SK-N-SH treated with all-trans-retinoic acid at 6 μM for 48 hours (cell line): Measurements from ENCODE around the gene BPIFB6.

Source experiments
- ATAC-seq: fragments of 200-7000 bp; cut with Tn5 transposase; 3 replicates; pipeline ENCODE4 v1.9.1; 2020; ENCODE audit warnings: mild to moderate bottlenecking, moderate library complexity
- ARNTL ChIP-seq: fragments of 450-650 bp; formaldehyde crosslinking; IDR thresholded peaks from 2 replicates; pipeline ENCODE4 v1.5.0; 2020; ENCODE audit warnings: low read depth, mild to moderate bottlenecking, moderate library complexity, borderline replicate concordance
- BACH2 ChIP-seq: fragments of 250-450 bp; sonication (Bioruptor Pico); IDR thresholded peaks from 2 replicates; pipeline ENCODE4 v1.9.0; 2021; ENCODE audit warnings: mild to moderate bottlenecking, borderline replicate concordance
- CSDC2 ChIP-seq: fragments of 250-450 bp; sonication (Bioruptor Pico); IDR thresholded peaks from 2 replicates; pipeline ENCODE4 v1.5.0; 2020; ENCODE audit warnings: mild to moderate bottlenecking, moderate library complexity
- ESRRG ChIP-seq: fragments of 250-450 bp; sonication (Bioruptor Pico); IDR thresholded peaks from 2 replicates; pipeline ENCODE4 v1.6.1; 2021; ENCODE audit warnings: mild to moderate bottlenecking
- GLIS3 ChIP-seq: fragments of 250-450 bp; sonication (Bioruptor Pico); IDR thresholded peaks from 2 replicates; pipeline ENCODE4 v1.5.0; 2020; ENCODE audit warnings: mild to moderate bottlenecking, moderate library complexity
- OSR1 ChIP-seq: fragments of 250-450 bp; sonication (Bioruptor Pico); IDR thresholded peaks from 2 replicates; pipeline ENCODE4 v1.8.0; 2022; ENCODE audit warnings: moderate library complexity, mild to moderate bottlenecking, inconsistent platforms
- PPARA ChIP-seq: fragments of 250-450 bp; sonication (Bioruptor Pico); IDR thresholded peaks from 2 replicates; pipeline ENCODE4 v1.5.0; 2020; ENCODE audit warnings: mild to moderate bottlenecking, borderline replicate concordance
- RARB ChIP-seq: fragments of 250-450 bp; sonication (Bioruptor Pico); IDR thresholded peaks from 2 replicates; pipeline ENCODE4 v1.8.0; 2021; ENCODE audit warnings: mild to moderate bottlenecking, moderate library complexity
- SNAI2 ChIP-seq: fragments of 250-450 bp; sonication (Bioruptor Pico); IDR thresholded peaks from 2 replicates; pipeline ENCODE4 v1.5.0; 2020; ENCODE audit warnings: mild to moderate bottlenecking, moderate library complexity
- TCF4 ChIP-seq: fragments of 250-450 bp; sonication (Bioruptor Pico); IDR thresholded peaks from 2 replicates; pipeline ENCODE4 v1.8.0; 2021; ENCODE audit warnings: mild to moderate bottlenecking, moderate library complexity, borderline replicate concordance
- TOX ChIP-seq: fragments of 250-450 bp; sonication (Bioruptor Pico); IDR thresholded peaks from 2 replicates; pipeline ENCODE4 v1.8.0; 2021; ENCODE audit warnings: mild to moderate bottlenecking, moderate library complexity, borderline replicate concordance
- ZC3H10 ChIP-seq: fragments of 250-450 bp; sonication (Bioruptor Pico); IDR thresholded peaks from 2 replicates; pipeline ENCODE4 v1.5.1; 2021; ENCODE audit warnings: mild to moderate bottlenecking, moderate library complexity
- ZFP3 ChIP-seq: fragments of 250-450 bp; sonication (Bioruptor Pico); IDR thresholded peaks from 2 replicates; pipeline ENCODE4 v1.5.0; 2020; ENCODE audit warnings: mild to moderate bottlenecking, moderate library complexity
- ZFP30 ChIP-seq: fragments of 450-650 bp; formaldehyde crosslinking; IDR thresholded peaks from 2 replicates; pipeline ENCODE4 v1.5.0; 2022; ENCODE audit warnings: mild to moderate bottlenecking, moderate library complexity
- ZNF565 ChIP-seq: fragments of 450-650 bp; formaldehyde crosslinking; conservative IDR thresholded peaks from 2 replicates; pipeline ENCODE4 v1.5.0; 2020; ENCODE audit warnings: low read depth, mild to moderate bottlenecking, moderate library complexity
- ZNF70 ChIP-seq: fragments of 450-650 bp; formaldehyde crosslinking; IDR thresholded peaks from 2 replicates; pipeline ENCODE4 v1.5.0; 2020; ENCODE audit warnings: mild to moderate bottlenecking, moderate library complexity
- ZNF8 ChIP-seq: fragments of 450-650 bp; formaldehyde crosslinking; IDR thresholded peaks from 2 replicates; pipeline ENCODE4 v1.5.0; 2020; ENCODE audit warnings: mild to moderate bottlenecking, moderate library complexity
- TF ChIP-seq, protein P1 (sequence below): fragments of 250-450 bp; sonication (Bioruptor Pico); IDR thresholded peaks from 2 replicates; pipeline ENCODE4 v1.8.0; 2021; ENCODE audit warnings: low read depth, mild to moderate bottlenecking, moderate library complexity, borderline replicate concordance
- TF ChIP-seq, protein P2 (sequence below): fragments of 250-450 bp; sonication (Bioruptor Pico); IDR thresholded peaks from 2 replicates; pipeline ENCODE4 v1.5.0; 2020; ENCODE audit warnings: mild to moderate bottlenecking, moderate library complexity
- TF ChIP-seq, protein P3 (sequence below): fragments of 250-450 bp; sonication (Bioruptor Pico); IDR thresholded peaks from 2 replicates; pipeline ENCODE4 v1.5.1; 2021; ENCODE audit warnings: mild to moderate bottlenecking, moderate library complexity
- TF ChIP-seq, protein P4 (sequence below): fragments of 250-450 bp; sonication (Bioruptor Pico); IDR thresholded peaks from 2 replicates; pipeline ENCODE4 v1.5.1; 2020; ENCODE audit warnings: low read depth, mild to moderate bottlenecking, moderate library complexity
- TF ChIP-seq, protein P5 (sequence below): fragments of 250-450 bp; sonication (Bioruptor Pico); IDR thresholded peaks from 2 replicates; pipeline ENCODE4 v1.8.0; 2020; ENCODE audit warnings: mild to moderate bottlenecking, moderate library complexity, borderline replicate concordance

BPIFB6 gene

DNA sequence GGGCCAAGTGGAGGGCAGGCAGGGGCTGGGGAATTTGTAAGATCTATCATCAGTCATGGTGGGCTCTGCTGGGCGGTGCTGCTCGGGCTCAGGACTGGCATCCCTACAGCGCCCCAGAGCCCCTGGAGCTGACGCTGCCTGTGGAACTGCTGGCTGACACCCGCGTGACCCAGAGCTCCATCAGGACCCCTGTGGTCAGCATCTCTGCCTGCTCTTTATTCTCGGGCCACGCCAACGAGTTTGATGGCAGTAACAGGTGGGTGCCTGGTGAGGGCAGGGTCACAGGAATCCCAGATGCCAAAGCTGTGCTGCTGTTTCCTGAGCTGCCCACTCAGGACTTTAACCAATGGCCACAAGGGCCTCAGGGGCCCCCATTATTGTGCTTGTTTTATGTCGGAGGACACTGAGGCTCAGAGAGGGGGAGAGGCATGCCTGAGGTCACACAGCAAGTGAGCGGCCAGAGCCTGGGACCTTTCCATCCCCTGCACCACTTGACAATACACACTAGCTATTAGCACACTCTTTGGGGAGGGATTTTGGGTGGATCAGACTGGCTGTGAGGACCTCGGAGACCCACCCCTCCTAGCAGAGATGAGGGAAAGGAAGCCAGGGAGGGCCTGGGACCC is 17.6 kb upstream of the BPIFB6 start:
- no peak for TF ChIP-seq OSR1 (CRISPR knock-in tag)
- TF ChIP-seq ESRRG (CRISPR knock-in tag): no peak
- no peak for TF ChIP-seq CSDC2
- TF ChIP-seq ZC3H10 (CRISPR knock-in tag): no peak

DNA sequence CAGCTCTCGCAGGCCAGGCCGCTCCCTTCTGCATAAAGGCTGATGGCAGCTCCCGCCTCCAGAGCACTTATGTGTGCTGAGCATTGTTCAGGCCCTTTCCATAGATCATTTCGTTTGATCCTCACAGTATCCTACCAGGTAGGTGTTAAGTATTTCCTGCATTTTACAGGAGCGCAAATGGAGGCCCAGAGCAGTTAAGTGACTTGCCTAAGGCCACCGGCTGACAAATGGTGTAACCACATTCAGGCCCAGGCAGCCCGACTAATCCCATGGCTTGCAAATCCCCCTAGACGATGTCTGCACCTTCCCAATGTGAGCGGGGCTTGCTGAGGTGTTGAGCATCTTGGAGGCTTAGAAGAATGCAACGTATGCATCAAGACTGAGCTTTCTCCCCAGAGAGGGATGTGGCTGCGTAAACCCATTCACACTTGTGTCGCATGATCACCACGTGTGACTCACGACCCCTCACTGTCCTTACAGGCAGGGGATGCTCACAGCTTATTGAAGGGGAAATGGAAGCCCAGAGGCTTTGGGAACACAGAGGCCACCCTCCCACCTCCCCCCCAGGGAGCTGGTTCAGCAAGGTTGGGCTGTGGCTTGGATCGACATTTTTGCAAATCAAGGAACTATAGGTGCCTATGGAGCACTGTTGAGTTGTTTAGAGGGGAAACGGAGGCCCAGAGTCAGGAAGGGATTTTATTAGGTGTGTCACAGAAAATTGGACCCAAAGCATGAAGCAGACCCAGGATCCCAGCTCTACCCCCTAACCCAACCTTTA is 16.9 kb upstream of the BPIFB6 start:
- ATAC-seq: no peak
- TF ChIP-seq, protein P1, sequence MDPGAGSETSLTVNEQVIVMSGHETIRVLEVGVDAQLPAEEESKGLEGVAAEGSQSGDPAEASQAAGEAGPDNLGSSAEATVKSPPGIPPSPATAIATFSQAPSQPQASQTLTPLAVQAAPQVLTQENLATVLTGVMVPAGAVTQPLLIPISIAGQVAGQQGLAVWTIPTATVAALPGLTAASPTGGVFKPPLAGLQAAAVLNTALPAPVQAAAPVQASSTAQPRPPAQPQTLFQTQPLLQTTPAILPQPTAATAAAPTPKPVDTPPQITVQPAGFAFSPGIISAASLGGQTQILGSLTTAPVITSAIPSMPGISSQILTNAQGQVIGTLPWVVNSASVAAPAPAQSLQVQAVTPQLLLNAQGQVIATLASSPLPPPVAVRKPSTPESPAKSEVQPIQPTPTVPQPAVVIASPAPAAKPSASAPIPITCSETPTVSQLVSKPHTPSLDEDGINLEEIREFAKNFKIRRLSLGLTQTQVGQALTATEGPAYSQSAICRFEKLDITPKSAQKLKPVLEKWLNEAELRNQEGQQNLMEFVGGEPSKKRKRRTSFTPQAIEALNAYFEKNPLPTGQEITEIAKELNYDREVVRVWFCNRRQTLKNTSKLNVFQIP (CRISPR knock-in tag): no peak
- TF ChIP-seq, protein P2, sequence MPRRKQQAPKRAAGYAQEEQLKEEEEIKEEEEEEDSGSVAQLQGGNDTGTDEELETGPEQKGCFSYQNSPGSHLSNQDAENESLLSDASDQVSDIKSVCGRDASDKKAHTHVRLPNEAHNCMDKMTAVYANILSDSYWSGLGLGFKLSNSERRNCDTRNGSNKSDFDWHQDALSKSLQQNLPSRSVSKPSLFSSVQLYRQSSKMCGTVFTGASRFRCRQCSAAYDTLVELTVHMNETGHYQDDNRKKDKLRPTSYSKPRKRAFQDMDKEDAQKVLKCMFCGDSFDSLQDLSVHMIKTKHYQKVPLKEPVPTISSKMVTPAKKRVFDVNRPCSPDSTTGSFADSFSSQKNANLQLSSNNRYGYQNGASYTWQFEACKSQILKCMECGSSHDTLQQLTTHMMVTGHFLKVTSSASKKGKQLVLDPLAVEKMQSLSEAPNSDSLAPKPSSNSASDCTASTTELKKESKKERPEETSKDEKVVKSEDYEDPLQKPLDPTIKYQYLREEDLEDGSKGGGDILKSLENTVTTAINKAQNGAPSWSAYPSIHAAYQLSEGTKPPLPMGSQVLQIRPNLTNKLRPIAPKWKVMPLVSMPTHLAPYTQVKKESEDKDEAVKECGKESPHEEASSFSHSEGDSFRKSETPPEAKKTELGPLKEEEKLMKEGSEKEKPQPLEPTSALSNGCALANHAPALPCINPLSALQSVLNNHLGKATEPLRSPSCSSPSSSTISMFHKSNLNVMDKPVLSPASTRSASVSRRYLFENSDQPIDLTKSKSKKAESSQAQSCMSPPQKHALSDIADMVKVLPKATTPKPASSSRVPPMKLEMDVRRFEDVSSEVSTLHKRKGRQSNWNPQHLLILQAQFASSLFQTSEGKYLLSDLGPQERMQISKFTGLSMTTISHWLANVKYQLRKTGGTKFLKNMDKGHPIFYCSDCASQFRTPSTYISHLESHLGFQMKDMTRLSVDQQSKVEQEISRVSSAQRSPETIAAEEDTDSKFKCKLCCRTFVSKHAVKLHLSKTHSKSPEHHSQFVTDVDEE (CRISPR knock-in tag): no peak
- TF ChIP-seq BACH2 (CRISPR knock-in tag): no peak
- no peak for TF ChIP-seq ZNF8 (CRISPR knock-in tag)
- TF ChIP-seq, protein P3, sequence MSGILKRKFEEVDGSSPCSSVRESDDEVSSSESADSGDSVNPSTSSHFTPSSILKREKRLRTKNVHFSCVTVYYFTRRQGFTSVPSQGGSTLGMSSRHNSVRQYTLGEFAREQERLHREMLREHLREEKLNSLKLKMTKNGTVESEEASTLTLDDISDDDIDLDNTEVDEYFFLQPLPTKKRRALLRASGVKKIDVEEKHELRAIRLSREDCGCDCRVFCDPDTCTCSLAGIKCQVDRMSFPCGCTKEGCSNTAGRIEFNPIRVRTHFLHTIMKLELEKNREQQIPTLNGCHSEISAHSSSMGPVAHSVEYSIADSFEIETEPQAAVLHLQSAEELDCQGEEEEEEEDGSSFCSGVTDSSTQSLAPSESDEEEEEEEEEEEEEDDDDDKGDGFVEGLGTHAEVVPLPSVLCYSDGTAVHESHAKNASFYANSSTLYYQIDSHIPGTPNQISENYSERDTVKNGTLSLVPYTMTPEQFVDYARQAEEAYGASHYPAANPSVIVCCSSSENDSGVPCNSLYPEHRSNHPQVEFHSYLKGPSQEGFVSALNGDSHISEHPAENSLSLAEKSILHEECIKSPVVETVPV (CRISPR knock-in tag): no peak
- TF ChIP-seq, protein P4, sequence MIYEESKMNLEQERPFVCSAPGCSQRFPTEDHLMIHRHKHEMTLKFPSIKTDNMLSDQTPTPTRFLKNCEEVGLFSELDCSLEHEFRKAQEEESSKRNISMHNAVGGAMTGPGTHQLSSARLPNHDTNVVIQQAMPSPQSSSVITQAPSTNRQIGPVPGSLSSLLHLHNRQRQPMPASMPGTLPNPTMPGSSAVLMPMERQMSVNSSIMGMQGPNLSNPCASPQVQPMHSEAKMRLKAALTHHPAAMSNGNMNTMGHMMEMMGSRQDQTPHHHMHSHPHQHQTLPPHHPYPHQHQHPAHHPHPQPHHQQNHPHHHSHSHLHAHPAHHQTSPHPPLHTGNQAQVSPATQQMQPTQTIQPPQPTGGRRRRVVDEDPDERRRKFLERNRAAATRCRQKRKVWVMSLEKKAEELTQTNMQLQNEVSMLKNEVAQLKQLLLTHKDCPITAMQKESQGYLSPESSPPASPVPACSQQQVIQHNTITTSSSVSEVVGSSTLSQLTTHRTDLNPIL (CRISPR knock-in tag): no peak
- no peak for TF ChIP-seq PPARA (CRISPR knock-in tag)
- no peak for TF ChIP-seq TCF4 (CRISPR knock-in tag)
- TF ChIP-seq, protein P5, sequence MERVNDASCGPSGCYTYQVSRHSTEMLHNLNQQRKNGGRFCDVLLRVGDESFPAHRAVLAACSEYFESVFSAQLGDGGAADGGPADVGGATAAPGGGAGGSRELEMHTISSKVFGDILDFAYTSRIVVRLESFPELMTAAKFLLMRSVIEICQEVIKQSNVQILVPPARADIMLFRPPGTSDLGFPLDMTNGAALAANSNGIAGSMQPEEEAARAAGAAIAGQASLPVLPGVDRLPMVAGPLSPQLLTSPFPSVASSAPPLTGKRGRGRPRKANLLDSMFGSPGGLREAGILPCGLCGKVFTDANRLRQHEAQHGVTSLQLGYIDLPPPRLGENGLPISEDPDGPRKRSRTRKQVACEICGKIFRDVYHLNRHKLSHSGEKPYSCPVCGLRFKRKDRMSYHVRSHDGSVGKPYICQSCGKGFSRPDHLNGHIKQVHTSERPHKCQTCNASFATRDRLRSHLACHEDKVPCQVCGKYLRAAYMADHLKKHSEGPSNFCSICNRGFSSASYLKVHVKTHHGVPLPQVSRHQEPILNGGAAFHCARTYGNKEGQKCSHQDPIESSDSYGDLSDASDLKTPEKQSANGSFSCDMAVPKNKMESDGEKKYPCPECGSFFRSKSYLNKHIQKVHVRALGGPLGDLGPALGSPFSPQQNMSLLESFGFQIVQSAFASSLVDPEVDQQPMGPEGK (CRISPR knock-in tag): no peak
- TF ChIP-seq OSR1 (CRISPR knock-in tag): no peak
- TF ChIP-seq ESRRG (CRISPR knock-in tag): no peak
- no peak for TF ChIP-seq SNAI2
- no peak for TF ChIP-seq ARNTL (CRISPR knock-in tag)
- no peak for TF ChIP-seq RARB (CRISPR knock-in tag)
- no peak for TF ChIP-seq GLIS3 (CRISPR knock-in tag)
- no peak for TF ChIP-seq ZC3H10 (CRISPR knock-in tag)
- TF ChIP-seq ZNF70 (CRISPR knock-in tag): no peak
- no peak for TF ChIP-seq ZFP3 (CRISPR knock-in tag)

More for the DNA sequence above, 17.6 kb upstream of the BPIFB6 start:
- ATAC-seq: no peak

DNA sequence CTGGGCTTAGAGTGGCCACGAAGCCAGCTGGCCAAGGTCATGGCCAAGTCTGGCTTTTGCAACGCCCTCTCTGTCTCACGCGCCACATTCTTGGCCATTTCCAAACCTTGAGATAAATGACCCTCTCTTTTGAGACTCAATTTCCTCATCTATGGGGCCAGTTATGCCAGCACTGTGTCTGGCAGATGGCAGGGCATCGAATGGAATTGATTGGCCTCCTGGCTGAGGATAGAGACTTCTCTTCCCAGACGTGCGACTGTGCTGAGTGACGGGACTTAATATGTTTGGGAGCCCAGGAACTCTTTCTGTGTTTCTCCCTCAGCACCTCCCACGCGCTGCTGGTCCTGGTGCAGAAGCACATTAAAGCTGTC is 16.3 kb upstream of the BPIFB6 start:
- no peak for ATAC-seq
- TF ChIP-seq ZNF8 (CRISPR knock-in tag) (no peak), ZNF565 (no peak), ARNTL (CRISPR knock-in tag) (no peak), TCF4 (CRISPR knock-in tag) (no peak), SNAI2 (no peak), TOX (no peak), PPARA (CRISPR knock-in tag) (no peak), ESRRG (CRISPR knock-in tag) (no peak), ZFP30 (no peak)
- TF ChIP-seq, protein P5 (CRISPR knock-in tag): no peak
- TF ChIP-seq, protein P4 (CRISPR knock-in tag): no peak
- TF ChIP-seq, protein P3 (CRISPR knock-in tag): no peak
